B cell (primary cell): ENCODE measurements around the gene CCDC85A.

Experiments
- CTCF ChIP-seq: fragments of 200-600 bp; IDR thresholded peaks from one replicate; pipeline ENCODE4 v1.8.0; 2022; ENCODE audit warnings: antibody characterized with exemption, mild to moderate bottlenecking
- EZH2 ChIP-seq: IDR thresholded peaks from 2 replicates; pipeline ENCODE4 v1.6.1; 2012; ENCODE audit warnings: borderline replicate concordance, low read depth, mild to moderate bottlenecking, moderate library complexity, low read length; ENCODE audit not compliant: insufficient read depth, poor library complexity, severe bottlenecking

GRCh38 chr2:56271275-56271674 lies 87.5 kb downstream of the CCDC85A start:
- no peak for TF ChIP-seq CTCF
- no peak for TF ChIP-seq EZH2
